GM12878 (cell line): Measurements from ENCODE around the gene SCAI. TPM values are rescaled to one million over a fixed set of nuclear protein-coding genes. Genes with fewer than 3 reads are reported as not detected.

ENCODE experiments used
- ATAC-seq: fragments of 200-7000 bp; cut with Tn5 transposase; 3 replicates; pipeline ENCODE4 v1.9.1; 2020; ENCODE audit warnings: mild to moderate bottlenecking, moderate library complexity
- BruUV-seq: library from RNA; stranded (reverse); fragments of 400-500 nt; replicated peaks from 2 replicates; lab custom pipeline; 2021; lab: Mats Ljungman, UMichigan
- CTCF ChIA-PET: fragments of 300-600 bp; sonication (Branson Sonifier 250); formaldehyde crosslinking; extraction: SDS; loops from one replicate; lab custom pipeline; 2021; ENCODE audit warnings: inconsistent platforms; lab: Yijun Ruan, JAX
- POLR2A ChIA-PET: fragments of 350-600 bp; formaldehyde crosslinking; extraction: SDS; loops from one replicate; lab custom pipeline; 2021; ENCODE audit warnings: inconsistent platforms; lab: Charles Lee
- RAD21 ChIA-PET: fragments of 300-600 bp; sonication (Branson Sonifier 250); formaldehyde crosslinking; loops from one replicate; lab custom pipeline; 2023; ENCODE audit warnings: antibody characterized with exemption; ENCODE audit not compliant: unreplicated experiment; lab: Charles Lee
- SMC1A ChIA-PET: fragments of 300-600 bp; sonication (Branson Sonifier 250); formaldehyde crosslinking; loops from one replicate; lab custom pipeline; 2023; ENCODE audit not compliant: unreplicated experiment, uncharacterized antibody; lab: Charles Lee
- DNase-seq: peaks from one replicate; pipeline ENCODE4 v3.0.0-alpha.2; 2011; ENCODE audit warnings: low read depth, low spot score
- FAIRE-seq: peaks from 3 replicates; lab custom pipeline; 2011; peaks lifted over from hg19 to GRCh38; lab: Jason Lieb, UNC
- H2AFZ ChIP-seq: 2 replicates; pipeline ENCODE4 v1.6.0; 2011; ENCODE audit warnings: low read depth, low read length, control low read depth; ENCODE audit not compliant: control insufficient read depth
- H3K27ac ChIP-seq: 2 replicates; pipeline ENCODE4 v1.5.1; 2011; ENCODE audit warnings: control low read depth; ENCODE audit not compliant: control insufficient read depth, insufficient read depth
- H3K27me3 ChIP-seq, 2 experiments: replicated peaks in 1 of 2; 2 replicates each; pipeline versions ENCODE4 v1.6.0 to v1.6.1; 2011; ENCODE audit warnings: low read length in 1 of 2; ENCODE audit not compliant: control insufficient read depth in 2 of 2, insufficient read depth in 2 of 2
- H3K36me3 ChIP-seq, 2 experiments: 2 replicates each; pipeline ENCODE4 v1.5.1; 2011; ENCODE audit warnings: low read length in 1 of 2; ENCODE audit not compliant: control insufficient read depth in 2 of 2, insufficient read depth in 2 of 2
- H3K4me1 ChIP-seq: 2 replicates; pipeline ENCODE4 v1.6.1; 2011; ENCODE audit warnings: mild to moderate bottlenecking, low read length, moderate library complexity, mixed read lengths; ENCODE audit not compliant: control insufficient read depth, insufficient read depth
- H3K4me2 ChIP-seq: 2 replicates; pipeline ENCODE4 v1.6.0; 2011; ENCODE audit warnings: control low read depth; ENCODE audit not compliant: control insufficient read depth, insufficient read depth
- H3K4me3 ChIP-seq: fragments of 200-600 bp; sonication (generic); 2 replicates; pipeline ENCODE4 v1.5.1; 2016
- H3K79me2 ChIP-seq: 2 replicates; pipeline ENCODE4 v1.6.0; 2011; ENCODE audit warnings: low read length; ENCODE audit not compliant: control insufficient read depth, insufficient read depth
- H3K9ac ChIP-seq: 2 replicates; pipeline ENCODE4 v1.8.0; 2011; ENCODE audit warnings: low read length, control low read depth, mixed read lengths; ENCODE audit not compliant: control insufficient read depth, insufficient read depth
- H3K9me3 ChIP-seq: replicated peaks from 3 replicates; pipeline ENCODE4 v1.5.1; 2011; ENCODE audit warnings: mild to moderate bottlenecking, low read length; ENCODE audit not compliant: control insufficient read depth, insufficient read depth
- H4K20me1 ChIP-seq: 2 replicates; pipeline ENCODE4 v1.6.0; 2011; ENCODE audit not compliant: control insufficient read depth, insufficient read depth
- CHD4 ChIP-seq: fragments of 200-600 bp; sonication (generic); IDR thresholded peaks from 2 replicates; pipeline ENCODE4 v1.6.1; 2016; ENCODE audit warnings: mild to moderate bottlenecking
- FOXK2 ChIP-seq: fragments of 450-650 bp; IDR thresholded peaks from 2 replicates; pipeline ENCODE4 v1.6.1; 2017; ENCODE audit warnings: mild to moderate bottlenecking, moderate library complexity
- HDGF ChIP-seq: fragments of 450-650 bp; IDR thresholded peaks from 2 replicates; pipeline ENCODE4 v1.6.1; 2016; ENCODE audit warnings: antibody characterized with exemption
- MEF2A ChIP-seq: IDR thresholded peaks from 2 replicates; pipeline ENCODE4 v1.6.1; 2011; ENCODE audit warnings: low read depth, mild to moderate bottlenecking, low read length, moderate library complexity; ENCODE audit not compliant: insufficient read depth
- NFIC ChIP-seq: IDR thresholded peaks from 2 replicates; pipeline ENCODE4 v1.6.1; 2012; ENCODE audit warnings: low read depth, mild to moderate bottlenecking, inconsistent platforms, low read length, moderate library complexity
- NKRF ChIP-seq: fragments of 450-650 bp; conservative IDR thresholded peaks from 2 replicates; pipeline ENCODE4 v1.6.1; 2017; ENCODE audit warnings: mild to moderate bottlenecking, moderate library complexity
- SIX5 ChIP-seq: IDR thresholded peaks from 2 replicates; pipeline ENCODE4 v1.6.1; 2011; ENCODE audit warnings: mild to moderate bottlenecking, low read depth, low read length, moderate library complexity; ENCODE audit not compliant: severe bottlenecking
- SMAD5 ChIP-seq: IDR thresholded peaks from 2 replicates; pipeline ENCODE4 v1.6.1; 2016; ENCODE audit warnings: antibody characterized with exemption, low read depth
- SPI1 ChIP-seq: IDR thresholded peaks from 2 replicates; pipeline ENCODE4 v1.6.1; 2011; ENCODE audit warnings: low read depth, mild to moderate bottlenecking, low read length, moderate library complexity, borderline replicate concordance; ENCODE audit not compliant: insufficient read depth
- TCF7 ChIP-seq: IDR thresholded peaks from 2 replicates; pipeline ENCODE4 v1.6.1; 2014; ENCODE audit warnings: antibody characterized with exemption, borderline replicate concordance
- USF1 ChIP-seq: IDR thresholded peaks from 2 replicates; pipeline ENCODE4 v1.6.1; 2011; ENCODE audit warnings: borderline replicate concordance, low read depth, mild to moderate bottlenecking, moderate library complexity, mixed read lengths, low read length; ENCODE audit not compliant: insufficient read depth; ENCODE audit errors: extremely low read length
- ZBTB4 ChIP-seq: fragments of 450-650 bp; formaldehyde crosslinking; IDR thresholded peaks from 2 replicates; pipeline ENCODE4 v1.4.0; 2022; ENCODE audit warnings: mild to moderate bottlenecking, moderate library complexity
- ZNF207 ChIP-seq: fragments of 450-650 bp; IDR thresholded peaks from 2 replicates; pipeline ENCODE4 v1.6.1; 2014; ENCODE audit warnings: antibody characterized with exemption, mild to moderate bottlenecking, borderline replicate concordance
- ZNF384 ChIP-seq: IDR thresholded peaks from 2 replicates; pipeline ENCODE4 v1.6.1; 2012; ENCODE audit warnings: low read depth, mild to moderate bottlenecking, low read length, improper control_type of control experiment, borderline replicate concordance
- ZNF622 ChIP-seq: fragments of 450-650 bp; IDR thresholded peaks from 2 replicates; pipeline ENCODE4 v1.6.1; 2017; ENCODE audit warnings: mild to moderate bottlenecking, inconsistent platforms
- WGBS: methylation state at CpG from one replicate; pipeline ENCODE4 v1.1.6; 2016; ENCODE audit warnings: low lambda C conversion rate; ENCODE audit not compliant: insufficient replicate concordance, insufficient coverage; ENCODE audit errors: missing lambda C conversion rate; 5-methylcytosine and 5-hydroxymethylcytosine counted together
- in situ Hi-C: fragments of 300-500 bp; cut with MboI; formaldehyde crosslinking; loops from 9 replicates; pipeline ENCODE4 v1.14.3; 2018; ENCODE audit warnings: mixed read lengths
- intact Hi-C: fragments of 100-400 bp; cut with micrococcal nuclease; formaldehyde crosslinking; loops from one replicate; pipeline ENCODE4 v1.14.2; 2022; ENCODE audit not compliant: unreplicated experiment
- polyA plus RNA-seq, 11 experiments: library from polyadenylated mRNA; depleted of rRNA in 4 of 11; unstranded in 6 of 11; stranded (reverse) in 5 of 11; fragments of >200 nt; fragmentation: Nextera tagmentation in 4 of 11; fragmentation: Illumina TruSeq in 1 of 11; extraction: Ambion mirVana in 4 of 11; extraction: Trizol in 1 of 11; gene quantifications; 1 replicate in 1 of 11; 2 replicates in 10 of 11; pipeline versions ENCODE4 v1.2.1 to v1.2.3, GENCODE V29; 2011 to 2016; ENCODE audit warnings: inconsistent platforms in 2 of 11, missing spikeins in 2 of 11, low read depth in 1 of 11
- total RNA-seq, 4 experiments: library from RNA; depleted of rRNA in 3 of 4; stranded (reverse); fragments of >200 nt in 3 of 4; fragmentation: Illumina TruSeq in 1 of 4; extraction: Trizol in 1 of 4; gene quantifications; 2 replicates each; pipeline versions ENCODE4 v1.2.1 to v1.2.3, GENCODE V29; 2013 to 2021

Gene SCAI
- total and polyA plus RNA-seq, 10 of the 15 experiments (the other 5 are each of a cell fraction or from before 2014, with no cell fraction given) = 0.52 to 8.8 (median 5.1) TPM

GRCh38 chr9:124906966-124907365, 236.4 kb downstream of the SCAI start:
- Histone ChIP-seq H3K27ac (no peak overlapping the region), H3K79me2 (no peaks in the 10 kb centered on the region), H2AFZ (no peak overlapping the region), H3K36me3 (peaks cover 0 to 4% of the 10 kb centered on the region in 2 experiments; a peak in 1 of 4 replicates), H3K4me1 (no peaks in the 10 kb centered on the region)
- no peak for TF ChIP-seq ZNF622
- TF ChIP-seq NKRF = no peak
- no peak for TF ChIP-seq SPI1
- no peak for TF ChIP-seq SIX5
- TF ChIP-seq ZNF384 = no peak
- no peak for TF ChIP-seq TCF7
- TF ChIP-seq ZNF207 = no peak
- TF ChIP-seq SMAD5 = no peak
- no peak for TF ChIP-seq HDGF
- no peak for TF ChIP-seq FOXK2
- TF ChIP-seq MEF2A = no peak
- TF ChIP-seq ZBTB4 (CRISPR knock-in tag) = no peak
- TF ChIP-seq CHD4 = no peak
- TF ChIP-seq NFIC = no peak
- no peak for TF ChIP-seq USF1
- TF ChIP-seq, all 136 proteins: peak for 0
- CTCF ChIA-PET = no interaction called here
- in situ Hi-C loops = no loop called here
- no TSS peak for BruUV-seq
- Histone ChIP-seq H3K4me3 (no peak overlapping the region), H3K4me2 (no peak overlapping the region), H4K20me1 (no peaks in the 10 kb centered on the region), H3K27me3 (no peaks in the 10 kb centered on the region), H3K9me3 (no peaks in the 10 kb centered on the region), H3K9ac (no peak overlapping the region)
- no peak for FAIRE-seq
- RAD21 ChIA-PET = no interaction called here
- 79% methylated on average over 1 of the region's 1 CpG for WGBS
- POLR2A ChIA-PET = no interaction called here
- DNase-seq = no peak
- no peak for ATAC-seq
- intact Hi-C loops = no loop called here
- SMC1A ChIA-PET = no interaction called here
